ENCODE measurements around the gene HSCB.

- TF ChIP-seq HMGXB4 (CRISPR knock-in tag; IDR thresholded peaks at IDR 0.05) (no peak), SMAD3 (CRISPR knock-in tag; IDR thresholded peaks at IDR 0.05; ENCODE audit: borderline replicate concordance) (no peak), CTCF (IDR thresholded peaks at IDR 0.05) (no peak), GABPB1 (CRISPR knock-in tag; IDR thresholded peaks at IDR 0.05) (no peak), SP1 (CRISPR knock-in tag; conservative IDR thresholded peaks at IDR 0.05) (no peak), ELF4 (CRISPR knock-in tag; IDR thresholded peaks at IDR 0.05; ENCODE audit: low read depth) (no peak), IRF2 (CRISPR knock-in tag; IDR thresholded peaks at IDR 0.05; ENCODE audit: borderline replicate concordance, low read depth) (no peak)
- TF ChIP-seq, protein P1, sequence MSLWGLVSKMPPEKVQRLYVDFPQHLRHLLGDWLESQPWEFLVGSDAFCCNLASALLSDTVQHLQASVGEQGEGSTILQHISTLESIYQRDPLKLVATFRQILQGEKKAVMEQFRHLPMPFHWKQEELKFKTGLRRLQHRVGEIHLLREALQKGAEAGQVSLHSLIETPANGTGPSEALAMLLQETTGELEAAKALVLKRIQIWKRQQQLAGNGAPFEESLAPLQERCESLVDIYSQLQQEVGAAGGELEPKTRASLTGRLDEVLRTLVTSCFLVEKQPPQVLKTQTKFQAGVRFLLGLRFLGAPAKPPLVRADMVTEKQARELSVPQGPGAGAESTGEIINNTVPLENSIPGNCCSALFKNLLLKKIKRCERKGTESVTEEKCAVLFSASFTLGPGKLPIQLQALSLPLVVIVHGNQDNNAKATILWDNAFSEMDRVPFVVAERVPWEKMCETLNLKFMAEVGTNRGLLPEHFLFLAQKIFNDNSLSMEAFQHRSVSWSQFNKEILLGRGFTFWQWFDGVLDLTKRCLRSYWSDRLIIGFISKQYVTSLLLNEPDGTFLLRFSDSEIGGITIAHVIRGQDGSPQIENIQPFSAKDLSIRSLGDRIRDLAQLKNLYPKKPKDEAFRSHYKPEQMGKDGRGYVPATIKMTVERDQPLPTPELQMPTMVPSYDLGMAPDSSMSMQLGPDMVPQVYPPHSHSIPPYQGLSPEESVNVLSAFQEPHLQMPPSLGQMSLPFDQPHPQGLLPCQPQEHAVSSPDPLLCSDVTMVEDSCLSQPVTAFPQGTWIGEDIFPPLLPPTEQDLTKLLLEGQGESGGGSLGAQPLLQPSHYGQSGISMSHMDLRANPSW (CRISPR knock-in tag; conservative IDR thresholded peaks at IDR 0.05; ENCODE audit: low read depth) = no peak
- TF ChIP-seq, protein P2, sequence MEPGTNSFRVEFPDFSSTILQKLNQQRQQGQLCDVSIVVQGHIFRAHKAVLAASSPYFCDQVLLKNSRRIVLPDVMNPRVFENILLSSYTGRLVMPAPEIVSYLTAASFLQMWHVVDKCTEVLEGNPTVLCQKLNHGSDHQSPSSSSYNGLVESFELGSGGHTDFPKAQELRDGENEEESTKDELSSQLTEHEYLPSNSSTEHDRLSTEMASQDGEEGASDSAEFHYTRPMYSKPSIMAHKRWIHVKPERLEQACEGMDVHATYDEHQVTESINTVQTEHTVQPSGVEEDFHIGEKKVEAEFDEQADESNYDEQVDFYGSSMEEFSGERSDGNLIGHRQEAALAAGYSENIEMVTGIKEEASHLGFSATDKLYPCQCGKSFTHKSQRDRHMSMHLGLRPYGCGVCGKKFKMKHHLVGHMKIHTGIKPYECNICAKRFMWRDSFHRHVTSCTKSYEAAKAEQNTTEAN (CRISPR knock-in tag; IDR thresholded peaks at IDR 0.05) = no peak
Observed at GRCh38 chr22:28710576-28711191, 31.2 kb upstream of the HSCB start.
